ENCODE data around the gene ABHD2.

DNA sequence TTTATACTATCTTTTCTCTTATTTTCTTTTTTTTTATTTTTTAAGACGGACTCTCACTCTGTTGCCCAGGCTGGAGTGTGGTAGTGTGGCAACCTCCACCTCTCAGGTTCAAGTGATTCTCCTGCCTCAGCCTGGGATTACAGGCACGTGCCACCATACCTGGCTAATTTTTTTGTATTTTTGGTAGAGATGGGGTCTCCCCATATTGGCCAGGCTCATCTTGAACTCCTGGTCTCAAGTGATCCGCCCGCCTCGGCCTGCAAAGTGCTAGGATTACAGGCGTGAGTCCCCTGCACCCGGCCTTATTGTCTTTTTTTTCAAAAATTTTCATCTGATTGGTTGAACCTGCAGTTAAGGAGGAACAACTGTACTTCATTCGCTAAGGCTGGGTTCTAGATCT, 21.8 kb downstream of the ABHD2 start:
- TF ChIP-seq, protein P1, sequence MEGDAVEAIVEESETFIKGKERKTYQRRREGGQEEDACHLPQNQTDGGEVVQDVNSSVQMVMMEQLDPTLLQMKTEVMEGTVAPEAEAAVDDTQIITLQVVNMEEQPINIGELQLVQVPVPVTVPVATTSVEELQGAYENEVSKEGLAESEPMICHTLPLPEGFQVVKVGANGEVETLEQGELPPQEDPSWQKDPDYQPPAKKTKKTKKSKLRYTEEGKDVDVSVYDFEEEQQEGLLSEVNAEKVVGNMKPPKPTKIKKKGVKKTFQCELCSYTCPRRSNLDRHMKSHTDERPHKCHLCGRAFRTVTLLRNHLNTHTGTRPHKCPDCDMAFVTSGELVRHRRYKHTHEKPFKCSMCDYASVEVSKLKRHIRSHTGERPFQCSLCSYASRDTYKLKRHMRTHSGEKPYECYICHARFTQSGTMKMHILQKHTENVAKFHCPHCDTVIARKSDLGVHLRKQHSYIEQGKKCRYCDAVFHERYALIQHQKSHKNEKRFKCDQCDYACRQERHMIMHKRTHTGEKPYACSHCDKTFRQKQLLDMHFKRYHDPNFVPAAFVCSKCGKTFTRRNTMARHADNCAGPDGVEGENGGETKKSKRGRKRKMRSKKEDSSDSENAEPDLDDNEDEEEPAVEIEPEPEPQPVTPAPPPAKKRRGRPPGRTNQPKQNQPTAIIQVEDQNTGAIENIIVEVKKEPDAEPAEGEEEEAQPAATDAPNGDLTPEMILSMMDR (conservative IDR thresholded peaks at IDR 0.05): no peak
- TF ChIP-seq EZH2 (IDR thresholded peaks at IDR 0.05; ENCODE audit: low read depth): no peak
